Neutrophil (primary cell): ENCODE measurements around the gene THAP5.

Experiments
- H3K27ac ChIP-seq: fragments of 200-600 bp; sonication (generic); 2 replicates; pipeline ENCODE4 v1.5.1; 2016; ENCODE audit warnings: mild to moderate bottlenecking, moderate library complexity
- H3K27me3 ChIP-seq: fragments of 200-600 bp; sonication (generic); 2 replicates; pipeline ENCODE4 v1.6.0; 2016; ENCODE audit warnings: mild to moderate bottlenecking
- H3K36me3 ChIP-seq: fragments of 200-600 bp; sonication (generic); 2 replicates; pipeline ENCODE4 v1.5.1; 2017
- H3K4me1 ChIP-seq, 2 experiments: fragments of 200-600 bp in 1 of 2; sonication (generic) in 1 of 2; 1 replicate in 1 of 2; 2 replicates in 1 of 2; pipeline versions ENCODE4 v1.5.1 to v1.6.1; 2013 to 2016; ENCODE audit warnings: low read depth in 1 of 2, low read length in 1 of 2, mild to moderate bottlenecking in 1 of 2, moderate library complexity in 1 of 2; ENCODE audit not compliant: control insufficient read depth in 1 of 2, insufficient read depth in 1 of 2
- H3K4me3 ChIP-seq, 2 experiments: fragments of 200-600 bp in 1 of 2; sonication (generic) in 1 of 2; 1 replicate in 1 of 2; 2 replicates in 1 of 2; pipeline ENCODE4 v1.5.1; 2013 to 2016; ENCODE audit warnings: low read depth in 1 of 2, low read length in 1 of 2, mild to moderate bottlenecking in 1 of 2, moderate library complexity in 1 of 2
- H3K9me3 ChIP-seq: fragments of 200-600 bp; sonication (generic); 2 replicates; pipeline ENCODE4 v1.5.1; 2016
- TF ChIP-seq, protein P1 (sequence below): fragments of 200-600 bp; sonication (generic); IDR thresholded peaks from 2 replicates; pipeline ENCODE4 v1.5.1; 2016; ENCODE audit warnings: antibody characterized with exemption

THAP5 gene

DNA sequence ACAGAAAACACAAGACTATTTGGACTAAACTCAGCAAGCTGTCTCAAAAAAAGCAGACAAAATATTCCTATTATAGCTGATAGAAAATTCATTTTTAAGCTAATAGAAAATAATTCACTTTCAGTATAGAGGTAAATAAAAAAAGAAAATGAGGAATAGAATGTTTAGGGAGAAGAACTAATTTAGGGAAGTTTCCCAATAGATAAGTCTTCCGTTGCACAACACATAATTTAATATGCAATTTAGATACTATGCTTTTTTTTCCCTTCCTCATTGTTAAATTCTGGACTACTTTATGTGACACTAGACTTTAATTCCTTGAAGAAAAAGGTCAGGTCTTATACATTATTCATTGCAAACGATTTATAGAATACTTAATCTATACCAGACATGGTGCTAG lies 53.9 kb downstream of the THAP5 start:
- H3K27ac ChIP-seq = peak overlapping the region; percentile 57
- peaks cover 44% of the 10 kb centered on the region for H3K36me3 ChIP-seq
- TF ChIP-seq, protein P1, sequence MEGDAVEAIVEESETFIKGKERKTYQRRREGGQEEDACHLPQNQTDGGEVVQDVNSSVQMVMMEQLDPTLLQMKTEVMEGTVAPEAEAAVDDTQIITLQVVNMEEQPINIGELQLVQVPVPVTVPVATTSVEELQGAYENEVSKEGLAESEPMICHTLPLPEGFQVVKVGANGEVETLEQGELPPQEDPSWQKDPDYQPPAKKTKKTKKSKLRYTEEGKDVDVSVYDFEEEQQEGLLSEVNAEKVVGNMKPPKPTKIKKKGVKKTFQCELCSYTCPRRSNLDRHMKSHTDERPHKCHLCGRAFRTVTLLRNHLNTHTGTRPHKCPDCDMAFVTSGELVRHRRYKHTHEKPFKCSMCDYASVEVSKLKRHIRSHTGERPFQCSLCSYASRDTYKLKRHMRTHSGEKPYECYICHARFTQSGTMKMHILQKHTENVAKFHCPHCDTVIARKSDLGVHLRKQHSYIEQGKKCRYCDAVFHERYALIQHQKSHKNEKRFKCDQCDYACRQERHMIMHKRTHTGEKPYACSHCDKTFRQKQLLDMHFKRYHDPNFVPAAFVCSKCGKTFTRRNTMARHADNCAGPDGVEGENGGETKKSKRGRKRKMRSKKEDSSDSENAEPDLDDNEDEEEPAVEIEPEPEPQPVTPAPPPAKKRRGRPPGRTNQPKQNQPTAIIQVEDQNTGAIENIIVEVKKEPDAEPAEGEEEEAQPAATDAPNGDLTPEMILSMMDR = no peak

DNA sequence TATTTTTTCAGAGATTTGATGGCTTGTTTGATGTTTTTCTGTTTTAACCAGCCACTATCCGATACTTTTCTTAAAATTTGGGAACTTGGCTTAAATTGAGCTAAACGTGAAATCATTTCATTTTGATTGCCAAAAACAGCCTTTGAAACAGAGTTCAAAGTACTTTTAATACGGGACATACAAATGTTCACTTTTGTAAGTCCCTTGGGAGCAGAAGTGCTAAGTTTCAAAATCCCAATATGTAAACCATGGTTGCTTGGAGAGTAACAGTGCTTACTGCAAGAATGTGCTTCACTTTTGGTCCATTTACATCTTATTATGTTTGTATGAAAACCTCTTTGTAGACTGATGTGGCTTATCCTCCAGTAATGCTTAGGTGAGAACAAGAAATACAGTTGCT lies 54.5 kb downstream of the THAP5 start:
- Histone ChIP-seq H3K4me1 (peaks cover 12 to 13% of the 10 kb centered on the region in 2 experiments), H3K27ac (peak overlapping the region; percentile 57), H3K27me3 (no peaks in the 10 kb centered on the region), H3K9me3 (no peaks in the 10 kb centered on the region), H3K36me3 (peaks cover 41% of the 10 kb centered on the region), H3K4me3 (no peak overlapping the region)
- TF ChIP-seq, protein P1 = no peak

More for the DNA sequence above, 53.9 kb downstream of the THAP5 start:
- Histone ChIP-seq H3K9me3 (no peaks in the 10 kb centered on the region), H3K27me3 (no peaks in the 10 kb centered on the region), H3K4me3 (no peak overlapping the region), H3K4me1 (peaks cover 12 to 13% of the 10 kb centered on the region in 2 experiments)
